ENCODE measurements around the gene MTHFSD. TPM values are rescaled to one million over a fixed set of nuclear protein-coding genes. Genes with fewer than 3 reads are reported as not detected.

MTHFSD gene
- total RNA-seq, 4 donors from 2014 or later: 9.0 to 23.2 (median 16.1) TPM

GRCh38 chr16:86492961-86493629 is 61.9 kb downstream of the MTHFSD start:
- no peak for TF ChIP-seq CTCF (IDR thresholded peaks at IDR 0.05; ENCODE audit: low read depth)

GRCh38 chr16:86492267-86492960 is 62.6 kb downstream of the MTHFSD start:
- TF ChIP-seq CTCF (IDR thresholded peaks at IDR 0.05; ENCODE audit: low read depth): no peak

- TF ChIP-seq CTCF (IDR thresholded peaks at IDR 0.05; ENCODE audit: low read depth): no peak
These were observed 63.4 kb downstream of the MTHFSD start for GRCh38 chr16:86491640-86492023.

- no peak for TF ChIP-seq CTCF (IDR thresholded peaks at IDR 0.05; ENCODE audit: low read depth)
These were observed 64.0 kb downstream of the MTHFSD start for GRCh38 chr16:86490859-86491639.

GRCh38 chr16:86485746-86486145 is 69.3 kb downstream of the MTHFSD start:
- no peak for TF ChIP-seq CTCF (IDR thresholded peaks at IDR 0.05; ENCODE audit: low read depth)

GRCh38 chr16:86484240-86484639 is 70.8 kb downstream of the MTHFSD start:
- TF ChIP-seq CTCF (IDR thresholded peaks at IDR 0.05; ENCODE audit: low read depth): no peak

GRCh38 chr16:86481607-86482006 is 73.4 kb downstream of the MTHFSD start:
- no peak for TF ChIP-seq CTCF (IDR thresholded peaks at IDR 0.05; ENCODE audit: low read depth)

All from subcutaneous adipose tissue (tissue), 4 donors.